Activated CD4-positive, alpha-beta T cell treated with anti-CD3 and anti-CD28 coated beads, Interleukin-2, amount 50 U/mL, for 1 hour (primary cell): ENCODE measurements around the gene MRPS5.

Source experiments
- DNase-seq: peaks from one replicate; pipeline ENCODE4 v3.0.0-alpha.2; 2020

MRPS5 gene

DNA sequence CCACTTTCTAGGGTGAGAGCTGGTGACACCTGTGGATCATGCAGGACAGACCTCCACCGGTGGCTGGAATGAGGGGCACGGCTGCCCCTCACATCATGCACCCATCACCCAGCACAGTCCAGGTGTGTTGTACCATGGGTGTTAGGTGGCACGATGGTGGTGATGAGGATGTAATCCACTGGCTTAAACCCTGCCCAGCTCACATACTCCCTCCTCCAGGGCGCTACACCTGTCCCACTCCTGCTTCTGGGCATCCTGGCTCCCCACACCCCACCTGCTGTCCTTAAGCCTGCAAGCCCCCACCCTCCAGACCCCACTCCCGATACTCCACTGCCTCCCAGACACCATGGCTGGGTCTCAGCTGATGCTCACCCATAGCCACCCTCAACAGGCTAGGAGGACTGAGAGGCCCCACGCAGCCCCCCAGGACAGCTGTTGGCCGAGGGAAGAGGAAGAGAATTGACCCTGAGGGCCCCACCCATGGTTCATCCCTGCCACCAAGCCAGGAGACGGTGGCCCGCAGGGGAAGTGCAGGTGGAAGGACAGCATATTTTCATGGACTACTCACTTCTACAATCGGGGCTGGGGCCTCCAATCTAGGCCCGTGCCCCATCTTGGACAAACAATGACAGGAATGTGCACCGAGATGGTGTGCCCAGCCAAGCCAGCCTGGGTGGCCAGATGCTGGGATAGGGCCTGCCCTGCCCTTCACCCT lies 61.8 kb downstream of the MRPS5 start:
- DNase-seq = no peak

DNA sequence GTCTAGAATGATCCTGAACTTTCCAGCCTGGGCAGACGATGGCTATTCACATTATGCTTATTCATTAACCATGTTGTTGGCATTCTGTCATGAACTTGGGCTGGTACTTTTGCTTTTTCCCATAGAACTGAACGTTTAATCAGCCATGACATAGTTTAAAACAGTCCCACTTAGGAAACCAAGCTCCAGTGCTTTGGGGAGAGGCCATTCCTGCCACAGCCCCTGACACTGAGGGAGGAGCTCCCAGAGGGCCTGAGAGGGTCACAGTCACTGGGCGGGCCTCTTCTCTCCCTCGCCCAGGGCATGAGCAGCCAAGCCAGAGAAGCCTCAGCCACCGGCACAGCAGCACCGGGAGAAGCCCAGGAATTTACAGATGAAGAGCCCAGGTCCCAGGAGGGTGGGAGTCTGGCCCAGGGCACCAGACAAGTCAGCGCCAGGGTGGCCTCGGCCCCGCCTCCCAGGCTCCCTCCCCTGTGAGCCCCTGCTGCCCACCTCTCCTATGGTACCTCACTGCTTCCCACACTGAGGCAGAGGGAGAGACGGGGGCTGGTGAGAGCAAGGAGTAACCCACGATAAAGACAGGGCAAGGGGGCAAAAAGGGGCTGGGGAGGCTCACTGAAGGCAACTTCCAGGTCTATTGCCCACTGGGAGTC lies 62.5 kb downstream of the MRPS5 start:
- no peak for DNase-seq

DNA sequence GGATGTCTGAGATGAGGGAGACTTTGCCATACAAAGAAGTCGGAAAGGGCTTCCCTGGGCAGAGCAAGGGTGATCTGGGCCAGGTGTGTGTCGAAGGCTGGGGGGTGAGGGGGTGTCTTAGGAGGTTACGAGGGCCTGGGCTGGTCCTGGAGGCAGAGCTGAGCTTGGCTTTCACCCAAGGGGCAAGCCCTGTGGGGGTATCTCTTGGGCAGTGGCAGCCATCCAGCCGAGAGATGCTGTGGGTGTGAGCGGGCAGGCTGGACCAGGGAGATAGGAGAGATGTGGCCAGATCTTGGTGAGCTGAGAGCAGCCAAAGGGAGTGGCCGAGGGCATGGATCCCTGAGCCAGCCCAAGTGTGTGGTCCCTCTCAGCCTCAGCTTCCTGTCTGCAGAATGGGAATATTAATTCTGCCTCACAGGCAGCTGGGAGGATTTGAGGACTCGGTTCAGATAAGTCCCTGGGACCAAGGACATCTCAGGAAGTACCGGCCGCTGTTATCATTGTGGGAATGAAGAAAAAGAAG lies 63.1 kb downstream of the MRPS5 start:
- no peak for DNase-seq

DNA sequence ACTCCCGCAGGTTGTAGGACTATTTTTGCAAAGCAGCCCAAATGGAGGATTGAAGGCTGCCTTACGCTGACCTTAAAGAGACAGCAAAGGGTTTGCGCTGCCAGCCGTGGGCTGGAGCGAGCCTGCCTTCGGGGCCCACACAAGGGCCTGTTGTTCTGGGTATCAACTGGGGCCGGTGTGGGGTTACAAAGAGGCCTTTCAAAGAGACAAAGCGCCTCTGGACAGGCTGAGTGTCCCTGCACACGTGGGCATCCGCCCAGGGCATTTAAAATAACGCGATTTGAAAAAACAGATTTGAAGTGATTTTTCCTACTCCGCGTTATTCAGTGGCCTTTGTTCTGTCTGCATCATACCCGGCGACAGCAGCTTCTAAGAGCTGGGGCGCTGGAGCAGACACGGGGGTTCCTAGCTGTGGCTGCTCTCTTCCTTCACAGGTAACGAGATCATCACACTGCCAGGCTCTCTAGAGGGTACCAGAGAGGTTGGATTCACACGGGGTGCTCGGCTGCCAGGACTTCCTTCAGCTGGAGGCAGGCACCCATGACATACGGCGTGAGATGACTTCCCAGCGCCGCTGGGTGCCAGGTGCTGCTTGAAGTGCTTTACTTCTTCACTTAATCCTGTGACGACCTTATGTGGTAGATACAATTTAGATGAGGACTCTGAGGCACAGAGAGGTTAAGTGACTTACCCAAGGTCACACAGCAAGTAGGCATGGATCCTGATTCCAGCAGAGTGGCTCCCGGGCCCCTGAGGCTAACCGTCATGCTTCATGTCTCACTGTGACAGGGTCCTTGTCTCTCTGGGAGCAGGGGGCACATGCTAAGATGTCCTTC lies 63.9 kb downstream of the MRPS5 start:
- no peak for DNase-seq

DNA sequence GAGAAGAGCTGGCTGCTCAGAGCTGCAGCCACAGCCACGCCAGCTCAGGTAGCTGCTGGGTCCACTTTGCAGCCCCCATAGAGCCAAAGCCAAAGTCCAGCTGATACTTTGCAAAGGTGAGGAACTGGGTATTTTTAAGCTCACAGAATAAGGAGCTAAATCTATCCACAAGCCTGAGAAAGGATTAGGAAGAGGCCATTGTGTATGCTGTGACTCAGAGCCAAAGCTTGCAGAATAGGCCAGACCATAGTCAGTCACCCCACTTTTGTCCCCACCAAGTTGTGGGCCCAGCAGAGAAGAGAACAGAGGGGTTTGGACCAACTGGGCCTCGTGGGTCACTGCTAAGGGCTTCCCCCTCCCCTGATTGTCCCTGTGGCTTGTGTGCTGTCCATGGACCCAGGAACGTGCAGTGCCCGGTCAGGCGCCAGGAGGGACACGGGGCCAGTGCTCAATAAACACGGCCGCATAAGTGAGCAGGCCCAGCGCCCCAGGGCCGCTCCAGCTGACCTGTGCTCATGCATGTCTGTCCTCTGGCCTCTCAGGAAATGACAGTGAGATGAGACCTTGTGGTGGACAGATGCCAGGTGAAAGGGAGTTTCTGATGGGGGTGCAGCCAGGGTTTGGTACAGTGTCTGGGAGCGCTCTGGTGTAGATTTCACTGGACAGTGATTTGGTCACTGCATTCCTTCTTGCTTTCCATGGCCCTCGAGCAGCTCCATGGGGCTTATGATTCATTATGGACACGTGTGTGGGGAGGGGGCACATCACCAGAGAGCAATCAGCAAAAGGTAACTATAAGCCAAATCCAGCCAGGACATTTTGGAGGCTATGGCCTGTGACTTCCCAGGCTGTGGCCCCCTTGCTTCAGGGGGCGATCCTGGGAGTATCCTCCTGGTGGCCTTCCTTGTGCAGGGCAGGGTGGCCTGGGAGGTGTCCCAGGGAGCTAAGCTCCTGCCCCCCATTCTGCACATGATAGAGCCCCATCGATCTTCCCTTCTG lies 64.8 kb downstream of the MRPS5 start:
- no peak for DNase-seq

DNA sequence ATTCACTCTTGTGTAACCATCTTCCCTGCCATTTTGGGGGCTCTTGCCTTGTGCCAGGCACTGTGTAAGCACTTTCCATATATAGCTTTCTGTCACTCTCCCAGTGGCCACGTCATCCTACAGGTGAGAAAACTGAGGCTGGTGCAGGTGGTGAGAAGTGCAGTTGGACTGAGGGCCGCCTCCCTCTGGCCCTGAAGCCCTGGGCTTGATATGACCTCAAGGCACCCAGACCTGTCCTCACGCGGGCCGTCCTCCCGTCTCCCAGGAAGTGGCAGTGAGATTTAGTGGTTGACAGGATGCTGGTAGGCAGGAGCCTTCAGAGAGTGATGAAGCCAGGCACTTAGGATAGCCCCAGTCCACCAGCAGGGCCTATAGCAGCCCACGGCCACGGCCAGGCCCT lies 65.6 kb downstream of the MRPS5 start:
- no peak for DNase-seq

DNA sequence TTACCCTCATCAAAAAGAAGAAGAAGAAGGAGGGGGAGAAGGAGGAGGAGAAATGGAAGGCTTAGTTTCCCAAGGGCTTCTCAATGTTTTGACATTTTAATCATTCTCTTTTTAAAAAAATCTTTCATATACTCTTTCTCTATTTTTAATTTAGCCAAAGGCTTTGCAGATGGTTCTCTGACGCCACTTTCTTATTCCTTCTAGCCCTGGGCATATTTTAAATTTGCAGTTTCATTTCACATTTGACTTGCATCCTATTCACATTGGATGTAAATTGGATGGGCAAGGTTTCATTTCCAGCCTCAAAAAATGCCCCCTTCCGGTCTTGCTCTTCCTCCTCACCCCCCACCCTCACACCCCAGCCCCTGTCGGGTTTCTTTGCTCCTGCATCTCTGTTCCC lies 66.3 kb downstream of the MRPS5 start:
- no peak for DNase-seq

DNA sequence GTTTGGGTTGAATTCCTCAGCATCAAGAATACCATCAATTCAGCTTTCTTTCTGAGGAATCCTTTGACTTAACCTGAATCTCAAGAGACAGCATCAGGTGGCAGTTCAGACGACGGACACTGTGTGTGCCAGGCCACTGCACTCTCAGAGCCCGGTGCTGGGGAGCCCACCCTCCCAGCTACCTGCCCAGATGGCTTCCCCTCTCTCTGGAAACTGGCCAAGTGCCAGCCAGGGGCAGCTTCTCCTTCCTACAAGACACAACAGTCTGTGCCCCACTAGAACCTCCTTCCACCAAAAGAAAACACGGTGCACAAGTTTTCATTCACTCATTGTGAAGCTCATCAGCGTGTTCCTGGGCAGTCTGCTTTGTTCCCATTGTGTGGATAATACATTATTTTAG lies 67.6 kb downstream of the MRPS5 start:
- no peak for DNase-seq

DNA sequence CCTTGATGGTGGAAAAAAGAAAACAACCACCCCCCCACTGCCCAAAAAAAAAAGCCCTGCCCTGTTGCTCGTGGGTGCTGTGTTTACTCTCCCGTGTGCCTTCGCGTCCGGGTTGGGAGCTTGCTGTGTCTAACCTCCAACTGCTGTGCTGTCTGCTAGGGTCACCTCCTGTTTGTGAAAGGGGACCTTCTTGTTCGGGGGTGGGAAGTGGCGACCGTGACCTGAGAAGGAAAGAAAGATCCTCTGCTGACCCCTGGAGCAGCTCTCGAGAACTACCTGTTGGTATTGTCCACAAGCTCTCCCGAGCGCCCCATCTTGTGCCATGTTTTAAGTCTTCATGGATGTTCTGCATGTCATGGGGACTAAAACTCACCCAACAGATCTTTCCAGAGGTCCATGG lies 68.1 kb downstream of the MRPS5 start:
- DNase-seq = no peak

DNA sequence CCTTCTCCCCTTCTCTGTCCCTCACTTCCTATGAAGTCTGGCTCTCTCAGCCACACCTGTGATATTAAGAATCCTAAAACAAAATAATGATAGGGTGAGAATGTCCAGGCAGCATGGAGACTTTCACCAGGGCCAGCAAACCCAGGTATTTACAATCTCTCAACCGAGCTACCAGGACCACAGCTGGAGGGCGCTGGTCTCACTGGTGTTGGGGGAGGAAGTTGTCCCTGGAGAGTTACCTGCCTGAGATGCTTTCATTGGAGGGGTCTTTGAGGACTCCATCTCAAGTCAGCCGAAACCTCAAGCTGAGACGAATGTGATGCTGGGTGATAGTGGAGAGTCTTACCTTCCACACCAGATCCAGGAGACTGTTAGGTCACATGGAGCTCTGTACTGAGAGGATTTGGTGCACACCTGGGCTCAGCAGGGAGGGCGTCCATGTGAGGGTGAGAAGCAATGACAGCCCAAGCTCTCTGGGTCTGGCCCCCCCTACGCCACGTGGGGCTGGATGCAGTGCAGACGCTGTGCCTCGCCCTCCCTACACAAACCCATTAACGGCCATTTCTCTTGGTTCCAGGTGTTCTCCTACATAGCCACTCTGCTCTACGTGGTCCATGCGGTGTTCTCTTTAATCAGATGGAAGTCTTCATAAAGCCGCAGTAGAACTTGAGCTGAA lies 68.7 kb downstream of the MRPS5 start:
- no peak for DNase-seq

DNA sequence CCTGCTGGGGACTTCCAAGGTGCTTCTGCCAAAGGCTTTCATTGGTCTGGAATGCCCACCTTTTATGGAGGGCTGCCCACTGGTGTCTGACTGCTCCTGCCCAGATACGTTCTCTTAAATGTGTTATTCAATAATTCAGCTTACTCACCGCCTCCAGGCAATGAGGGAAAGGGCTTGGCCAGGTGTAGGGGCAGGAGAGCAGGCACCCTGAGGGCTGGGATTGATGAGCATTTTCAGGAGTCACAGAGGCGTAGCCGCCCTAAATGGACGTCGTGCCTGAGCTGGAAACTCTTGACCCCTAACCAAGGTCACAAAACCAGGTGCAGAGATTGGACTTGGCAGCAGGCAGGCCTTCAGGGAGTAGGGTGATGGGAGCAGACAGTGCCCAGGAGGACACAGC lies 69.3 kb downstream of the MRPS5 start:
- no peak for DNase-seq

DNA sequence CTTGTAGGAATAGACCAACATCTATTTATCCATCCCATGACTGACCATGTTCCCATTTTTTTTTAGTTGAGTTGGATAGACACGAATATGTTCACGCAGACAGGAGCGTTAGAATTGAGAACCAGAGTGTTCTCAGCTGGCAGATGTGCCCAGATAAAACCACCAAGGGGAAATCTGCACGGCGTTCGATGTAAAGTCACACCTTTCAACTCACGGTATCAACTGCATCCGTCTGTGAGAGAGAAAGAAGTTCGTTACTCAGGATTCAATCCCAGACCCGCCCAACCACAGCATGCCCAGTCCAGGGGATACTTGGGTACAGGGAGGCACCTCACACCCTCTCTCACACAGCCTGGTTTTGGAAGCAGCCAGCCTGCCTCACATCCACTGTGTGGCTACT lies 70.0 kb downstream of the MRPS5 start:
- no peak for DNase-seq

DNA sequence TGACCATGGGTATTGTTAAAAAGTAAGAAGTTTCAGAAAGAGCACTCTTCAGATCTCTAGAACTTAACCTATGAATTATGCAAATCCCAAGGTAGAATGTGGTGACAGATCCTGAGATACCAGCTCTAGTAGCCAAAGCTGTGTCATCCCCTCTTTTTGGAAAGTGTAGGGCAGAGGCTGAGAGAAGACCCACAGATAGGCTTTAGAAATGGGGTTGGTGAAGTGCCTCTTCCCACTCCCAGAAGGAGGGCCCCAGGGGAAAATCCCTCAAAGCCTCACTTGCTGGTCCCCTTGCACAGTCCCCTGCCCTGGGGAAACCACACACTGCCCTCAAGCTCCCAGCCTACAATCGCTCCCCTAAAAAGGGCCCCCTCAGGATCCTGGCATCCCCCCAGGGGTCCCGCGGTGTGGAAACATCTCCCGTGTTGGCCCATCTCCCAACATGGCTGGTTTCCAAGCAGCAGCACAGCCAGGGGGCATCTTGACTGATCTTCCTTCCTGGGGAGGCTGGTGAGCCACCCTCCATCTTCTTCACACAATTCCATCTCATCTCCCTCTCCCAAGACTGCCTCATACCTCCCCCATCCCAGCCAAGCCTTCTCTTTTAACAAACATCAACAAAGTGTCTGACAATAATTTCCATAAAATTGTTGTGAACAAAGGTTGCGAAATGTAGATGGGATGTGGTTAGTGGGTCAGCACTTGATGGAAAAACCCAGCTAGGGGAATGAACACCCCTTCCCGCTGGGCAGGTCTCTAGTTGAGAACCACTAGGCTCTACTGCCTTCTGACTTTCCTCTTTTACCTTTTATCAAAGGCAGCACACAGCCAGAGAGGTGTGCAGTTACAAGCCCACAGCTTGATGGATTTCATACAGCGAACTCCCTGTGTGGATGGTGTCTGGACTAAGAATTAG lies 71.0 kb downstream of the MRPS5 start:
- DNase-seq = no peak

DNA sequence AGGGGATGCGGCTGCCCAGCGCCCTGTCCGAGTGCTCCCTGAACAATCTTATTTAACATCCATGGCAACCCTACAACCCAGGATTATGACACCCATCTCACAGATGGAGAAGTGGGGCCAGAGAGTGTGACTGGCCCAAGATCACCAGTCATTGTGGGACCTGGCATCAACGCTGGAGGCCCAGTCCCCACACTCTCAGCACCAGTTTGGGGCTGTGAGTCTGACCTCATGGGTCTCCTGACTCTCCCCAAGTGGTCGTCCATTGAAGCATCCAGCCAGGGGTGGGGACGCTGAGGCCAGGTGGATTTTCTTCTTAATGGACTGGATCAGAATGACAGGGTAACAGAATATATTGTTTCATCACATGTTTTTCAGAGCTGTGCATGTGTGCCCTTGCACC lies 71.6 kb downstream of the MRPS5 start:
- no peak for DNase-seq

DNA sequence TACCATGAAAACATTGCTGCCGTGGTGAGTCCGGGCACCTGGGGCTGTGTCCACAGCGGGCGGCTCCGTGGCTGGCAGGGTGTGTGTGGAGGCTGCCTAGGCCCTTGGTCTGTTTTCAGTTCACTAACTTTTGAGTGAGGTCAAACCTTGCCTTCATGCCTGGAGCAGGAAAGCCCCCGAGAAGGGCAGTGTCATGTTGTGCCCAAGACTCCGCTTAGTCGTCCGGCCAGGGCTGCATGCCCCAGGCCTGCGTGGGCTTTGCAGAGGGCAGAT lies 72.0 kb downstream of the MRPS5 start:
- no peak for DNase-seq

DNA sequence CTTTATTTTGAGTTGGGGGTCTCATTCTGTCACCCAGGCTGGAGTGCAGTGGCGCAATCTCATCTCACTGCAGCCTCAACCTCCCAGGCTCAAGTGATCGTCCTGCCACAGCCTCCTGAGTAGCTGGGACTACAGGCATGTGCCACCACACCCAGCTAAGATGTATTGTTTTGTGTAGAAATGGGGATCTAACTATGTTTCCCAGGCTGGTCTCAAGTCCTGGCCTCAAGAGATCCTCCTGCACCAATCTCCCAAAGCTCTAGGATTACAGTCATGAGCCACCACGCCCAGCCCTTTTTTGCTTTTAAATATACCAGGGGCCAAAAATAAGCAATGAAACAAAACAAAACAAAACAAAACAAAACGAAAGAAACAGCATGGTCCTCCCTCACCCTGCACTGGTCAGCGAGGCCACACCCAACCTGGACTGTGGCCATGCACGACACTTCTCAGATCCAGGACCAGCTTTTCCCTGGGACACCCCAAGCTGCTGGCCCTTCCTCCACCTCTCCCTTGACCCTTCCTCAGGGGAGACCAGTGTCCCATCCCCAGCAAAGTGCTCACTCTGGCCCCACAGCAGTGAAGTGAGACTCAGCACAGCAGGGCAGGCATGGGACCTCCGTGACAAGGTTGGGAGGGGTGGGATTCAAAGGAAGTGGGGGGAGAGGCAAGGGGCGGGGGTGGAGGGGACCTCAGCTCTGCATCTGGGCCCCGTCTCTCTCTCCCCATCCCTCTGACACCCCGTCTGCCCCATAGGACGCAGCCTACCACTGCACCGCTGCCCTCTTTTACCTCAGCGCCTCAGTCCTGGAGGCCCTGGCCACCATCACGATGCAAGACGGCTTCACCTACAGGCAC lies 72.6 kb downstream of the MRPS5 start:
- DNase-seq = no peak

DNA sequence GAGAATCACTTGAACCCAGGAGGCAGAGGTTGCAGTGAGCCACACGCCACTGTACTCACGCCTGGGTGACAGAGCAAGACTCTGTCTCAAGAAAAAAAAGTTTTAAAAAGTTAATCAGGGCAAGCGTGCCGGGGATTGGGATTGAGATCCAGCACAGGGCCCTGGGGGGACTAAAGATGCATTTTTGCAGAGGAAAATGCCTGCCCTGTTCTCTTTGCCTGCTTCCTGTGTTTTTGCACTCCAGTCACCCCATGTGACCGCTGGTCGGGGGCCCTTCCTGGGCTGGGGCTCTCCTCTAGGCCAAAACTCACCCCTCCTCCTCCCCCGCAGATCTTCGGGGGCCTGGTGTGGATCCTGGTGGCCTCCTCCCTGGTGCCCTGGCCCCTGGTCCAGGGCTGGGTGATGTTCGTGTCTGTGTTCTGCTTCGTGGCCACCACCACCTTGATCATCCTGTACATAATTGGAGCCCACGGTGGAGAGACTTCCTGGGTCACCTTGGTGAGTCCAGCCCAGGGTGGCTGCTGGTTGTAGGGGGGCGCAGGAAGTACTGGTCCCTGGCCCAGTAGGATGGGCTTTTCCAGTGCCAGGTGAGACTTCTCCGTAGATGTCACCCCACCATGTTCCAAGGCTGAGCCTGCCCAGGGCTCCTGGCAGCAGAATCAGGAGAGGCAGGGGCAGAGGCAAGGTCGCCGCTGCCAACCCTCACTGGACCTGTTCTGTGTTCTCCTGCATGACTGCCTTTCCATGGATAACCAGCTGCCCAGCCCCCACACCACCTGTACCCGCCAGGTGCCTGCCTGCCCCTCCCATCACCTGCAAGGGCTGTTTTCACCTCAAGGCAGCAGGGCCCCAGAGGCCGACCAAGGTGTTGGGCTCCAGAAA lies 73.7 kb downstream of the MRPS5 start:
- DNase-seq = no peak

DNA sequence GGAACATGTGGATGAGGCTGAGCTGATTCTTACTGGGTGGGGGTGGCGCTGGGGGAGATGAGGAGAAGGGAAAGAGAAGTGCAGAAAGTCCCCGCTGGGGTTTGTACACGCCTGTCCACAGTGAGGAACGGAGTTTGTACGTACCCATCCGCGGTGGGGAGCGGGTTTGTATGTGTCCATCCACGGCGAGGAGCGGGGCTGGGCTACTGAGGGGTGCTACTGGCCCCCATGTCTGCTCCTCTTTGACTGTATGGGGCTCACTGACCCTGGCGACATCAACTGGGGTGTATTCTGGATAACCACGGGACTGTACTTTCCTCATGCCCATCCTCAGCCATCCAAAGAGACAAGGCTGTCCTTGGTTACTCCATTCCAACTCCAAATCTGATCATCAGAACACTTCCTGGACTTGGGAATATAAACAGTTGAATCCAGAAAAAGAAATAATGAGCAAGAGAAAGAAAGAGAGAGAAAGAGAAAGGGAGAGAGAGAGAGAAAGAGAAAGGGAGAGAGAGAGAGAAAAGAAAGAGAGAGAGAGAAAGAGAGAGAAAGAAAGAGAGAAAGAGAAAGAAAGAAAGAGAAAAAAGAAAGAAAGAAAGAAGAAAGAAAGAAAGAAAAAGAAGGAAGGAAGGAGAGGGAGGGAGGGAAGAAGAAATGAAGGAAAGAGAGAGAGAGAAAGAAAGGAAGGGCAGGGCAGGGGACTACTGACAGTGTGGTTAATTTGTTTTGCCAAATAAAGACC lies 75.1 kb downstream of the MRPS5 start:
- DNase-seq = no peak
